Effector memory CD8-positive, alpha-beta T cell (primary cell): ENCODE measurements around the gene RPL27A.

ENCODE experiments used
- ATAC-seq: fragments of 150-1000 bp; cut with Tn5 transposase; replicated peaks from 2 replicates; pipeline ENCODE4 v1.10.0; 2021; ENCODE audit warnings: mild to moderate bottlenecking, moderate library complexity
- DNase-seq, 3 experiments: peaks; one replicate each; pipeline ENCODE4 v3.0.0; 2021
- H3K27ac Mint-ChIP-seq, 2 donors: one replicate each; pipeline ENCODE4 v1.8.0; 2022; ENCODE audit warnings: mild to moderate bottlenecking in 2 of 2, mixed read lengths in 2 of 2, moderate library complexity in 2 of 2
- H3K27me3 Mint-ChIP-seq, 2 donors: one replicate each; pipeline ENCODE4 v1.8.0; 2022; ENCODE audit warnings: mixed read lengths in 2 of 2
- H3K36me3 Mint-ChIP-seq: one replicate; pipeline ENCODE4 v1.8.0; 2022; ENCODE audit warnings: mild to moderate bottlenecking, moderate library complexity, mixed read lengths; ENCODE audit not compliant: insufficient read depth
- H3K4me1 Mint-ChIP-seq, 2 donors: one replicate each; pipeline ENCODE4 v1.8.0; 2022; ENCODE audit warnings: low read depth in 2 of 2, mixed read lengths in 2 of 2
- H3K4me3 Mint-ChIP-seq, 2 donors: one replicate each; pipeline ENCODE4 v1.8.0; 2022; ENCODE audit warnings: mild to moderate bottlenecking in 2 of 2, mixed read lengths in 2 of 2, moderate library complexity in 2 of 2
- H3K9me3 Mint-ChIP-seq, 2 donors: one replicate each; pipeline ENCODE4 v1.8.0; 2022; ENCODE audit warnings: mixed read lengths in 2 of 2

Gene RPL27A

GRCh38 chr11:8684600-8685290, 2.2 kb downstream of the RPL27A start:
- Mint-ChIP-seq H3K4me3 (peak overlapping the region; percentile 5 to 91), H3K27me3 (no peaks in the 10 kb centered on the region), H3K9me3 (peaks cover 0 to 4% of the 10 kb centered on the region in 2 donors), H3K27ac (peak overlapping the region; percentile 96 to 98), H3K36me3 (peaks cover 66% of the 10 kb centered on the region), H3K4me1 (peaks cover 40 to 69% of the 10 kb centered on the region in 2 donors)
- no peak for ATAC-seq
- DNase-seq = no peak

DNA sequence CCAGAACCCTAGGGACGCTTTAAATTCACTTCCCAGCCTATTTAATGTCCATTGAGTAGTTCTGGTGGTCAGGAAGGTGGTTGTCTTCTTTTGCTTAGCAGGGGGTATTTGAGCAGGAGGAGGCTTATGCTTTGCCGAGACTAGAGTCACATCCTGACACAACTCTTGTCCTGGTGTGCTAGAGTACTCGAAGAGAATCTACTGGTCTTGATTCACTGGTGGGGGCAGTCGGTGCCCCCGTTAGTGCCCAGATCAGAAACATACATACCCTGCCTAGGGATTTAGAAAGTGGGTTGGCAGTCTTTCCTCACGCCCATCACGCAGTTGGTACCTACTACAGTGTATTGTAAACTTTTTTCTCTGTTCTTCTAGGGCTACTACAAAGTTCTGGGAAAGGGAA, 2.7 kb downstream of the RPL27A start:
- peak overlapping the region; percentile 58 to 75 for H3K27ac Mint-ChIP-seq
- DNase-seq (no peak), ATAC-seq (no peak)
- peaks cover 70% of the 10 kb centered on the region for H3K36me3 Mint-ChIP-seq
- peaks cover 45 to 68% of the 10 kb centered on the region in 2 donors for H3K4me1 Mint-ChIP-seq
- peak overlapping the region; percentile 5 to 91 for H3K4me3 Mint-ChIP-seq
- H3K9me3 Mint-ChIP-seq = peaks cover 0 to 4% of the 10 kb centered on the region in 2 donors
- H3K27me3 Mint-ChIP-seq = no peaks in the 10 kb centered on the region

DNA sequence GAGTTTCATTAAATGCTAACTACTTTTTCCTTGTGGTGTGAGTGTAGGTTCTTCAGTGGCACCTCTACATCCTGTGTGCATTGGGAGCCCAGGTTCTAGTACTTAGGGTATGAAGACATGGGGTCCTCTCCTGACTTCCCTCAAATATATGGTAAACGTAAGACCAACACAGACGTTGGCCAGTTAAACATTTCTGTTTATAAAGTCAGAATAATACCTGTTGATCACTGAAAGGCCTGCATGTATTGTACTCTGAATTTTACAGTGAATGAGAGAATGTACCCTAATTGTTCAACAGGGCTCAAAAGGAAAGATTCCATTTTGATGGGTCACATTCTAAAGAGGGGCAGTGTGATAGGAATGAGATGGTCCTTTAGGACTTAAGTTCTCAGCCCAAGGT, 3.2 kb downstream of the RPL27A start:
- no peak for ATAC-seq
- H3K4me1 Mint-ChIP-seq = peaks cover 46 to 63% of the 10 kb centered on the region in 2 donors
- no peak overlapping the region for H3K4me3 Mint-ChIP-seq
- no peak for DNase-seq
- H3K9me3 Mint-ChIP-seq = peaks cover 0 to 1% of the 10 kb centered on the region in 2 donors
- no peaks in the 10 kb centered on the region for H3K27me3 Mint-ChIP-seq
- H3K36me3 Mint-ChIP-seq = peaks cover 70% of the 10 kb centered on the region
- peak overlapping the region in 1 of 2 donors; percentile 58 for H3K27ac Mint-ChIP-seq

GRCh38 chr11:8686325-8686724, 3.7 kb downstream of the RPL27A start:
- Mint-ChIP-seq H3K27me3 (no peaks in the 10 kb centered on the region), H3K36me3 (peaks cover 70% of the 10 kb centered on the region), H3K27ac (peak overlapping the region in 1 of 2 donors; percentile 58), H3K4me1 (peaks cover 45 to 60% of the 10 kb centered on the region in 2 donors), H3K9me3 (no peaks in the 10 kb centered on the region), H3K4me3 (no peak overlapping the region)
- ATAC-seq (no peak), DNase-seq (no peak)

- Mint-ChIP-seq H3K36me3 (peaks cover 55% of the 10 kb centered on the region), H3K4me1 (peaks cover 34 to 46% of the 10 kb centered on the region in 2 donors), H3K27me3 (no peaks in the 10 kb centered on the region), H3K9me3 (no peaks in the 10 kb centered on the region), H3K27ac (peak overlapping the region; percentile 93 to 94), H3K4me3 (peak overlapping the region; percentile 93 to 94)
- DNase-seq = peak; percentile 63 to 65 (median 64)
- ATAC-seq = peak; percentile 85
Measured at GRCh38 chr11:8688414-8689362, 6.1 kb downstream of the RPL27A start.

DNA sequence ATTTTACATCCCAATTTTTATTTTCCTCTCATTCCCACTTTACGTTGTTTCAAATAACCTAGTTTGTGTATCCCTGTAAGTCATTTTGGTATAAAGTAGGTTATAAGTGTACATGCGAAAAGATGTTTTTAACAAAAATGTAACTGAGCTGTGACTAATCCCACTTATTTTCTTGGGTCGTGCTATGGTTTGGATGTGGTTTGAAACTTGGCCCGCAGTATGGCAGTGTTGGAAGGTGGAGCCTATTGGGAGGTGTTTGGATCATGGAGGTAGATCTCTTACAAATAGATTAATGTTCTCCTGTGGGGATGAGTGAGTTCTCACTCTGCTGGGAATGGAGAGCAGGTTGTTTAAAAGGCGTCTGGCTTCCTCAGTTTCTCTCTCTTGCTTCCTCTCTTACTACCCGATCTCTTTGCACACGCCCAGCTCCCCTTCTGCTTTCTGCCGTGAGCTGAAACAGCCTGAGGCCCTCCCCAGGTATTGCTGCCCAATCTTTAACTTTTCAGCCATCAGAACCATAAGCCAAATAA, 7.2 kb downstream of the RPL27A start:
- Mint-ChIP-seq H3K4me1 (peaks cover 25 to 35% of the 10 kb centered on the region in 2 donors), H3K9me3 (no peaks in the 10 kb centered on the region), H3K27ac (peak overlapping the region; percentile 93 to 94), H3K36me3 (peaks cover 44% of the 10 kb centered on the region), H3K27me3 (no peaks in the 10 kb centered on the region), H3K4me3 (peak overlapping the region; percentile 93 to 94)
- no peak for DNase-seq
- ATAC-seq = no peak

- Mint-ChIP-seq H3K4me1 (peaks cover 20 to 26% of the 10 kb centered on the region in 2 donors), H3K27me3 (no peaks in the 10 kb centered on the region), H3K4me3 (peak overlapping the region; percentile 93 to 94), H3K9me3 (no peaks in the 10 kb centered on the region), H3K27ac (no peak overlapping the region), H3K36me3 (peaks cover 35% of the 10 kb centered on the region)
- DNase-seq = no peak
- ATAC-seq = no peak
Measured at GRCh38 chr11:8690374-8691342, 8.1 kb downstream of the RPL27A start.

- Mint-ChIP-seq H3K27me3 (no peaks in the 10 kb centered on the region), H3K4me1 (peaks cover 20 to 25% of the 10 kb centered on the region in 2 donors), H3K36me3 (peaks cover 26% of the 10 kb centered on the region), H3K4me3 (no peak overlapping the region), H3K27ac (no peak overlapping the region), H3K9me3 (no peaks in the 10 kb centered on the region)
- DNase-seq = no peak
- no peak for ATAC-seq
Measured at GRCh38 chr11:8691601-8692000, 9.0 kb downstream of the RPL27A start.

- Mint-ChIP-seq H3K9me3 (no peaks in the 10 kb centered on the region), H3K27ac (no peak overlapping the region), H3K27me3 (no peaks in the 10 kb centered on the region), H3K4me3 (no peak overlapping the region), H3K4me1 (peaks cover 20 to 25% of the 10 kb centered on the region in 2 donors), H3K36me3 (peaks cover 24% of the 10 kb centered on the region)
- ATAC-seq = no peak
- no peak for DNase-seq
Measured at GRCh38 chr11:8692417-8692816, 9.8 kb downstream of the RPL27A start.

- Mint-ChIP-seq H3K27ac (peak overlapping the region in 1 of 2 donors; percentile 32), H3K4me3 (no peak overlapping the region), H3K4me1 (peaks cover 16 to 20% of the 10 kb centered on the region in 2 donors), H3K9me3 (no peaks in the 10 kb centered on the region), H3K27me3 (no peaks in the 10 kb centered on the region), H3K36me3 (peaks cover 20% of the 10 kb centered on the region)
- DNase-seq (no peak), ATAC-seq (no peak)
Measured at GRCh38 chr11:8693010-8693551, 10.5 kb downstream of the RPL27A start.

- peak overlapping the region in 1 of 2 donors; percentile 32 for H3K27ac Mint-ChIP-seq
Measured at GRCh38 chr11:8693555-8693954, 11.0 kb downstream of the RPL27A start.

DNA sequence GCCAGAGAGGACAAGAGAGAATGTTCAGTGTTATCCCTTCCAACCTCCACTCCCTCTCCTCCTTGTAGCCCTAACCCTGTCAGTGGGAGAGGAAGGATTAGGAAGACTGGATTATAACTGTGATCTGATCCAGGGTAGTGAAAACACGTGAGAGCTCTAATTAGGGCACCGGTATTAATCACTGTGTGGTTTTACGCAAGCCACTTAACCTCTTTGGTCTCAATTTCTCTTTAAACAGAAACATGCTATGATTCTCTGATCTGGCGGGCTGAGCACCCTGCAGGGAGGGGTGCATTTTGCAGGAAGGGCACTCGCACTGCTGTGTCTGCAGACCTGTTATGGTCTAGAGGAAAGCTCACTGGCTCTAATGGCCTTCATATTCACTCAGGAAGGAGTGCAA, 11.5 kb downstream of the RPL27A start:
- Mint-ChIP-seq H3K27ac (peak overlapping the region in 1 of 2 donors; percentile 19), H3K27me3 (no peaks in the 10 kb centered on the region), H3K36me3 (peaks cover 12% of the 10 kb centered on the region), H3K4me1 (peaks cover 7 to 11% of the 10 kb centered on the region in 2 donors), H3K9me3 (no peaks in the 10 kb centered on the region), H3K4me3 (no peak overlapping the region)
- ATAC-seq (no peak), DNase-seq (no peak)

More at GRCh38 chr11:8693555-8693954, 11.0 kb downstream of the RPL27A start:
- H3K4me1 Mint-ChIP-seq = peaks cover 11 to 15% of the 10 kb centered on the region in 2 donors
- no peaks in the 10 kb centered on the region for H3K9me3 Mint-ChIP-seq
- ATAC-seq (no peak), DNase-seq (no peak)
- H3K27me3 Mint-ChIP-seq = no peaks in the 10 kb centered on the region
- peaks cover 17% of the 10 kb centered on the region for H3K36me3 Mint-ChIP-seq
- H3K4me3 Mint-ChIP-seq = no peak overlapping the region
